T1000 (cell line): ENCODE data around the gene ABCG1.

Experiments used
- DNase-seq: peaks from one replicate; lab custom pipeline; 2025; ENCODE audit warnings: mixed read lengths; lab: John Stamatoyannopoulos, UW

Gene ABCG1

DNA sequence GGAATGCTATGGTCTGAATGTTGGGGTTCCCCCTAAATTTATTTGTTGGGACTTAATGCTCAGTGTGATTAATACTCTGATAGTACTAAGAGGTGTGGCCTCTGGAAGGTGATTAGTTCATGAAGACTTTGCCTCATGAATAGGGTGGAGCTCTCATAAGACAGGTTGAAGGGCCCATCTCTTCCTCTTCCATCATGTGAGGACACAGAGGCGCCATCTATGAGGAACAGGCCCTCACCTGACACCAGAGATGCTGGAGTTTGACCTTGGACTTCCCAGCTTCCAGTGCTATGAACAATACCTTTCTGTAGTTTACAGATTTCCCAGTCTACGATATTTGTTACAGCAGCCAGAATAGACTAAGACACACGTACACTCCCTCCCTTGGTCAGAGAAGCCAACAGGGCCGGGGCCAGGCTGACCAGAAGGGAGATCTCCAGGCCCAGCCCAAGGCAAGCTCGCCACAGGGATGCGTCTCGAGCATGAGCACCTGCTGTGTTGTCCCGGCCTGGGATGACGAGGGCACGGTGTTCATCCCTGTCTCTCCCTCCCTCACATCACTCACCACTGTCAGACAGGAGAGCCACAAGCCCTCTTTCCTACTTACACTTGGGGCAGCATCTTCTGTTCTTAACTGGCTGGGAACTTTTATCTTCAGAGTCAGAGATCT lies 4.7 kb upstream of the ABCG1 start:
- no peak for DNase-seq

DNA sequence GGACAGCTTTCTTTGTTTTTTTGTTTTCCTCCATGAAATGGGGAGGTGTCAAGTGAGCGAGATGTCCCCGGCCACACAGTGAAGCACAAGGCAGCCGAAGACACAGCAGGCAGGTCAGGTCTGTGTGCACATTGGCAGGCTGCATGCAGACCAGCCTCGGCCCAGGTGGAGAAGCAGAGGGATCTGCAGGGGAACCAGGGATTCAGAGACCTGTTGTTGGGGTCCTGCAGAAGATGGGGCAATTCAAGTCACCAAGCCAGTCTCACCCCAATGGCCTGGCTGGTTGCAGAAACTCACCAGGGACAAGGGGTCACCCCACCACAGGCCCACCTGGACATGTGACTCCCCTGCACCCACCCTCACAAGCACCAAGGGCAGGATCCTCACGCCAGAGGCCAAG lies 4.0 kb upstream of the ABCG1 start:
- no peak for DNase-seq

DNA sequence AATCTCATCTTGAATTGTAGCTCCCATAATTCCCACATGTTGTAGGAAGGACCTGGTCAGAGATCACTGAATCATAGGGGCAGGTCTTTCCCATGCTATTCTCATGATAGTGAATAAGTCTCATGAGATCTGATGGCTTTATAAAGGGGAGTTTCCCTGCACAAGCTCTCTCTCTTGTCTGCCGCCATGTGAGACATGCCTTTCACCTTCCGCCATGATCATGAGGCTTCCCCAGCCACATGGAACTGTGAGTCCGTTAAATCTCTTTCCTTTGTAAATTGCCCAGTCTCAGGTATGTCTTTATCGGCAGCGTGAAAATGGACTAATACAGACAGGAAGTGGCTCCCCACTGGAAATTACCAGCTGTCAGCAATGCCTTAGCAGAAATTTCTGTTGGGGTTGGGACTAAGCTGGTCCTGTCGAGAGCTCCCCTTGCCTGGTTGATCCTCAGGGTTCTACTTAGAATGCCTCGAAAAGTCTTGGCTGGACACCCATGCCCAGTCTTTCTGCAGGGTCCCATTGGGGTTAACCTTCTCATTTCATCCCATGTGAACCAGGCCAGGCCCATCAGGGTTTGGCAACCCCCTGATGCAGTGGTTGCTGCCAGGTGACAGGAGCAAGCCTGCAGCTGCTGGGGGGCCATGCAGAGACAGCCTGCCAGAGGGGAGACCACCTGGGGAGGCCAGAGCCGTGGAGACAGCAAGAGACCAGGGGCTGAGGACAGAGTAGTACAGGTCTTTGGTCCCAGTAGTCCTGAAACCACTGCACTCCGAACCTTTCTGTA lies 2.8 kb upstream of the ABCG1 start:
- DNase-seq = no peak

GRCh38 chr21:42216726-42217572 lies 2.0 kb upstream of the ABCG1 start:
- no peak for DNase-seq

GRCh38 chr21:42219606-42220137 lies 732 bp downstream of the ABCG1 start:
- no peak for DNase-seq

DNA sequence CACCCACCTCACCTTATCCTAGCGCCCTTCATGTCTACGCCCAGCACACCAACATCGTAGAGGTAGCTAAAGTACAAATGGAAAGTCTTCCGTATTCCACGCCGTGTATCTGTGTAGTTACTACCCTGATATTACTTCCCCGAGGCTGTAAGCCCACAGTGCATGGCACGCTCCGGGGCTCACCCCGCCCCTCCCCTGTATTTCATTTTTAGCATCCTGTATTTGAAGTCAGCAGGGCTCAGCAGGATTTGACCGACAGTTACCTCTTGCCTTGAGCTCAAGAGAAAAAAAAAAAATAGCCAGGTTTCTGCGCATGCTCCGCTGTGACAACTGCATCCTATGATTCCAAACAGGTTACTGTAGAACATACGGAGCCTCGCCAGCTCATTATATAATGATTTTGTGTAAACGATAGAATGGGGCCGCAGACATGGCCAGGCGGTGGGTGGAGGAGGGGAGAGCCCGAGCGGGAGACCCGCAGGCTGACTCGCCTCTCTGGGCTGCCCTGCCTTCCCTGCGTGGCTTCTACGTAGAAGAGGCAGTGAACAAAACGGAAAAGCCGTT lies 1.3 kb downstream of the ABCG1 start:
- no peak for DNase-seq

GRCh38 chr21:42221581-42222345 lies 2.8 kb downstream of the ABCG1 start:
- no peak for DNase-seq

- DNase-seq = no peak
These were observed 3.4 kb downstream of the ABCG1 start for GRCh38 chr21:42222386-42222785.

- no peak for DNase-seq
These were observed 4.0 kb downstream of the ABCG1 start for GRCh38 chr21:42222821-42223390.

DNA sequence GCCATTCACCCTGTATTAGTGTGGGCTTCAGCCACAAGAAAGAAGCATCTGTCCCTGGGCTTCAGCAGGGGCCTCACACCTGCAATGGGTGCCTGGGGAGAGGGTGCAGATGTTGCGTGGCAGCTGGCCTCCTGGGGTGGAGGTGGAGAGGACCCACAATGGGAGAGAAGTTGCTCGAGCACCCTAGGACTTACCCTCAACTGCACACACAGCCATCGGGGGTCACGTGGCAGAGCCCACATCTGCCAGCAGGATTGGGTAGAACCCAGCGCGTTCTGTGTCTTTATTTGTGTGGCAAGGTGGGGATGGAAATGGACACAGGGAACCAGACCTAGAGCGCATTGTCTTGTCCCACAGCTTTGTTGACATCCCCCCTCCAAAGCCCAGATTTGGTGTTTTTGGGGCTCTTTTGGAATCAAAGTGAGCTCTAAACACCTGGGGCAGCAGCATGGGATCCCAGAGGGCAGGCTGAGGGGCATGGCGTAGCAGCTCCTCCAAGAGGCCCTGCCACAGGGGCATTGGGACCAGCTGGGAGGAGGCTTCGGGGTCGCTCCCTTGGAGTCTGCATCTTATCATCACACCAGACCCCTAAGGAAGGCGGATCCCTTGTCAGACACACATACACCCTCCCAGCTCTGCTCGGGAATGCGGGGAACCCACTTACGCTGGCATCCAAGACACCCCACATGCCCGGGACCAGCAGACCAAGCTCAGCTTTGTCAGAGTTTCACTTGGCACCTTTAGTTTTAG lies 5.1 kb downstream of the ABCG1 start:
- DNase-seq = no peak

- DNase-seq = no peak
These were observed 6.1 kb downstream of the ABCG1 start for GRCh38 chr21:42225042-42225441.

GRCh38 chr21:42225571-42226155 lies 6.7 kb downstream of the ABCG1 start:
- DNase-seq = no peak

GRCh38 chr21:42226626-42227025 lies 7.7 kb downstream of the ABCG1 start:
- no peak for DNase-seq

DNA sequence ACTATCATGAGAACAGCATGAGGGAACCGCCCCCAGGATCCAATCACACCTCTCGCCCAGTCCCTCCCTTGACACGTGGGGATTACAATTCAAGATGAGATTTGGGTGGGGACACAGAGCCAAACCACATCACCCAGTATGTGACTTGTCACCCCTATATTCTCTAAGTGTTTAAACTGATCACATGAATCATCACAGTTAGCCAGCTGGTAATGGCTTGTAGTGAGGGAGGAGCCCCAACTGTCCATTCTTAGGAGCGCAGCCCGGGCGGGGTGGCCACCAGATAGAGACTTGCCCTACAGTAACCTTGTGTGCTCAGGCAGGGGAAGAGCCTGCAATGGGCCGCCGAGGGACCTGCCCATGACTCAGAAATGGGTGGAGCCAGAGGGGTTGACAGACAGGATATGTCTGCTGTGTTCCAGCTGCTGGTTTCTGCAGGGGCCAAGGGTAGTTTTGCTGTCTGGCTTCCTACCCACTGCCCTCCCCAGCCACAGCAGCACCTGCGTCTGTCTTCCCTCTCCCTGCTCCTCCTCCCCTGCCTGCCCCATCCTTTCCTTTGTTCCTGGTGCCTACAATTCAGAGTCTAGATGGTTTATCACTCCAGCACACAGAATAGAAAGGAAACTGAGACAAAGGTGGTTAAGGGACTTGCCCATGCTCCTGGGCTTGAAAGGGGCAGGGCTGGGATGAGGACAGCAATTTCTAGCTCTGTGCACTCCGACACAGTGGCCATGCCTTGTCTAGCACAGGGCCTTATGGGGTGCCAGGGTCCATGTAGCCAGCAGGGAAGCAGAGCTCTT lies 9.2 kb downstream of the ABCG1 start:
- no peak for DNase-seq

- no peak for DNase-seq
These were observed 9.8 kb downstream of the ABCG1 start for GRCh38 chr21:42228709-42229220.

GRCh38 chr21:42229676-42230075 lies 10.7 kb downstream of the ABCG1 start:
- DNase-seq = no peak

- DNase-seq = no peak
These were observed 11.2 kb downstream of the ABCG1 start for GRCh38 chr21:42230178-42230577.

DNA sequence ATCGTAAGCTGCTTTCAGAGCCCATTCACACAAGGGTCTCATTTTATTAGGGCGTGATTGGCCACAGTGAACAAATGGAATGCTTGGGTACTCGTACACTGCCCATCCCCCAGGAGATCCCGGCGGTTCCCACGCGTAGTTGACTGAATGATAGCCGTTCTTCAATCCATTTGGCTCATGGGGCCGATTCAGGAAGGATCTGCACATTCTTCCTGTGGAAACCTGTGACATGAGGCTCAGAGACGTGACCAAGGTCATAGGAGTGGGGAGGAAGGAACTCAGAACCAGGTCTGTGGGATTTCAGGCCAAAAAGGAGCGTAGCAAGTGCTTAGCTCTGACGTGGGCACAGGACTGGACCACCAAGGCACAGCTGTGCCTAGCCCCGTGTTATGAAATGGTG lies 11.7 kb downstream of the ABCG1 start:
- DNase-seq = no peak

- no peak for DNase-seq
These were observed 12.8 kb downstream of the ABCG1 start for GRCh38 chr21:42231756-42232155.
